Activated CD4-positive, alpha-beta T cell treated with anti-CD3 and anti-CD28 coated beads, Interleukin-2, amount 10 ng/mL, durations not matched to agents 24 days and 14 days (primary cell): ENCODE data around the gene PTPRR. TPM values are rescaled to one million over a fixed set of nuclear protein-coding genes. Genes with fewer than 3 reads are reported as not detected.

Experiments
- DNase-seq: peaks from one replicate; pipeline ENCODE4 v3.0.0; 2022
- H3K27ac Mint-ChIP-seq: one replicate; pipeline ENCODE4 v1.8.0; 2022; ENCODE audit warnings: mild to moderate bottlenecking, mixed read lengths
- H3K27me3 Mint-ChIP-seq: one replicate; pipeline ENCODE4 v1.8.0; 2022; ENCODE audit warnings: mixed read lengths
- H3K36me3 Mint-ChIP-seq: one replicate; pipeline ENCODE4 v1.8.0; 2022; ENCODE audit warnings: low read depth, mild to moderate bottlenecking, mixed read lengths
- H3K4me1 Mint-ChIP-seq: one replicate; pipeline ENCODE4 v1.8.0; 2021; ENCODE audit warnings: mixed read lengths
- H3K4me3 Mint-ChIP-seq: one replicate; pipeline ENCODE4 v1.8.0; 2022; ENCODE audit warnings: mild to moderate bottlenecking, moderate library complexity, mixed read lengths
- H3K9me3 Mint-ChIP-seq: one replicate; pipeline ENCODE4 v1.8.0; 2021; ENCODE audit warnings: mixed read lengths
- intact Hi-C: fragments of 100-400 bp; cut with micrococcal nuclease; formaldehyde crosslinking; loops from one replicate; pipeline ENCODE4 v1.15.1; 2023
- total RNA-seq: library from RNA; stranded (reverse); gene quantifications from 2 replicates; pipeline ENCODE4 v1.2.3, GENCODE V29; 2022

Gene PTPRR
- total RNA-seq, 1 donor from 2014 or later: not detected

DNA sequence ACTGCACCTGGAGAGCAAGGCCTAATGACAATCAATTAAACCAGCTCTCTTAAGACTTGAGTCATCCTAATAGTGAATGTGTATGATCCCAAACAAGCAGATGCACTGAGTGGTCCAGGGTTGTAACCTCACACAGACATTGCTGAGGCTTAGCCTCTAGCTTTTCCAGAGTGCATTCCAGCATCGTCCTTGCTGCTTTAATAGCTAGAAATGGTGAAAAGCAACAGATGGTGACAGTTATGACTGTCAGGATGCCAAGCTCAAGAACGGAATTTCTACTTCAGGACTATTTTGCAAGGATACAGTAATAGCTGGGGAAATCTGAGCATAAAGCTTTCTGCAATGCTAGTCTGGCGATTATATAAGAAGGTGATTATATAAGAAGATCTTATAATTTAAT lies 34.6 kb downstream of the PTPRR start:
- Mint-ChIP-seq H3K9me3 (no peaks in the 10 kb centered on the region), H3K4me1 (no peaks in the 10 kb centered on the region), H3K4me3 (no peak overlapping the region), H3K27me3 (no peaks in the 10 kb centered on the region), H3K36me3 (no peaks in the 10 kb centered on the region), H3K27ac (no peak overlapping the region)
- intact Hi-C loops: no loop called here
- no peak for DNase-seq

DNA sequence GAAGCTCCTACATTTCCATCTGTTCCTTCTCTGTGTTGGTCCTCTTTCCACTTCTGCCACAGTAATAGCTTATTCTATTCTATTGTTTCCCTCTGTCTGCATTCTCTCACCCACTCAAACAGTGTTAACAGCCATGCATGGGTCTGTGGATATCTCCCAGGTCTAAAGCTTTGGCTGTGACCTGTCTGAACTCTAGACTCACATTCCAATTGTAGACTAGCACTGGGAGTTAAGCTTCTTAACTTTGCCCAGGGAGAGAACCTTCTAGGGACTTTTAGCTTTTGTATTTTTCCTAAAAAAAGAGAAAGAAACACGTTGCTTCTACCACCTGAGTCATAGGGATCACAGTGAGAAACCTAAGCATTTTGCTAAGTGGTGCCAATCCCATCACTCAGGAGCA lies 36.7 kb downstream of the PTPRR start:
- no peak for DNase-seq

DNA sequence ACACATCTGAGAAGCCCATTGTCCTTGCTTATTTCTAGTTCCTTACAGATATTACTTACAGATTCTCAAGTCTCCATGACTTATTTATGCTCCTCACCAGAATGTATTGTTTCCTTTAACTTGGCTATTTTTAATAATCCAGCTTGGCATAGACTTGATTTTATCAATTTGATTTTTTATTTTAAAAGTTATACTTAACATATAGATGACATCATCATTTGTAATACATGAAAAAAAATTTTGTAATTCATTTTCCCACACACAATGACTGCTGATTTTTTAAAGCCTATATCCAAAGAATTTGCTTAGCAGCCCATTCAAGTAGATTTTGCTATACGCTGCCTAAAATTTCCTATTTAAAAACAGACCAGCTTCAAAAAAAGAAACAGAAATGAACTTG lies 39.8 kb downstream of the PTPRR start:
- intact Hi-C loops: no loop called here
- Mint-ChIP-seq H3K9me3 (no peaks in the 10 kb centered on the region), H3K27me3 (no peaks in the 10 kb centered on the region), H3K27ac (no peak overlapping the region), H3K36me3 (no peaks in the 10 kb centered on the region), H3K4me3 (no peak overlapping the region), H3K4me1 (no peaks in the 10 kb centered on the region)
- DNase-seq: no peak

More for the DNA sequence above, 36.7 kb downstream of the PTPRR start:
- H3K27me3 Mint-ChIP-seq: no peaks in the 10 kb centered on the region
- no peak overlapping the region for H3K27ac Mint-ChIP-seq
- intact Hi-C loops: no loop called here
- H3K4me3 Mint-ChIP-seq: no peak overlapping the region
- no peaks in the 10 kb centered on the region for H3K4me1 Mint-ChIP-seq
- H3K36me3 Mint-ChIP-seq: no peaks in the 10 kb centered on the region
- H3K9me3 Mint-ChIP-seq: no peaks in the 10 kb centered on the region

DNA sequence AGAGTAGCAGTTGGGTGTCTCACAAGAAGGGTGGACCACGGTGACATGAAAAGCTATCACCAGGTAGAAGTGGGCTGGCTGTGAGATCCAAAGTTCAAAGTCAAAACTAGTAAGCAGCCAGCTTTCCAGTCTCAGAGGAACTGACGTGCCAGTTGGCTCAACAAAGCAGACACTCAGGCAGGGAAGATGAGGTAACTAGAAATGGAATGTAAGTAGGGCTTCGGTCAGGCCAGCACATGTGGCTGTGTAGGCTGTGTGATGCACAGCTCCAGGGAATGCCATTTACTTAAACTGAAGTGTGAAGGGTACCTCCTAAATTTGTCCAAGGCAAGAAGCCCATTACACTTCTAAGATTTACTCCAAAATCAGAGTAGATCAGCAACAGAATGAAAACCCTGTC lies 43.6 kb downstream of the PTPRR start:
- no peak overlapping the region for H3K27ac Mint-ChIP-seq
- H3K4me1 Mint-ChIP-seq: no peaks in the 10 kb centered on the region
- H3K36me3 Mint-ChIP-seq: no peaks in the 10 kb centered on the region
- no peak overlapping the region for H3K4me3 Mint-ChIP-seq
- intact Hi-C loops: no loop called here
- no peaks in the 10 kb centered on the region for H3K9me3 Mint-ChIP-seq
- no peak for DNase-seq
- H3K27me3 Mint-ChIP-seq: no peaks in the 10 kb centered on the region

DNA sequence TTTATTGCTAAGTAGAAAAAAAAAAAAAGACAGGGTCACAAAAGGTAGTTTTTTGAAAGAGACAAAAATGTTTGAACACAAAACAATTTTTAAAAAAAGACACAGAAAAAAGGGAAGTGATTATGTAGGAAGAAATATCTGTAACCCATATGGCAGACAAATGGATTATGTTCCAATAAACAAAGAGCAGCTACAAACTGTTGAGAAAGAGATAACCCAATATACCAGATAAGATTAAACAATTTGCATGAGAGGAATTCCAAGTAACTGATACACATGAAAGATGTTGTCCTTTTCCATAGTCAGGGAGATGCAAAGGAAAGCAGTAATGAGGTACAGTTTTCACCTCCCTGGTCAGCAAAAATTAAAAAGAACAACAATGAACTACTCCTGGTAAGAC lies 44.9 kb downstream of the PTPRR start:
- Mint-ChIP-seq H3K36me3 (no peaks in the 10 kb centered on the region), H3K27me3 (no peaks in the 10 kb centered on the region)

DNA sequence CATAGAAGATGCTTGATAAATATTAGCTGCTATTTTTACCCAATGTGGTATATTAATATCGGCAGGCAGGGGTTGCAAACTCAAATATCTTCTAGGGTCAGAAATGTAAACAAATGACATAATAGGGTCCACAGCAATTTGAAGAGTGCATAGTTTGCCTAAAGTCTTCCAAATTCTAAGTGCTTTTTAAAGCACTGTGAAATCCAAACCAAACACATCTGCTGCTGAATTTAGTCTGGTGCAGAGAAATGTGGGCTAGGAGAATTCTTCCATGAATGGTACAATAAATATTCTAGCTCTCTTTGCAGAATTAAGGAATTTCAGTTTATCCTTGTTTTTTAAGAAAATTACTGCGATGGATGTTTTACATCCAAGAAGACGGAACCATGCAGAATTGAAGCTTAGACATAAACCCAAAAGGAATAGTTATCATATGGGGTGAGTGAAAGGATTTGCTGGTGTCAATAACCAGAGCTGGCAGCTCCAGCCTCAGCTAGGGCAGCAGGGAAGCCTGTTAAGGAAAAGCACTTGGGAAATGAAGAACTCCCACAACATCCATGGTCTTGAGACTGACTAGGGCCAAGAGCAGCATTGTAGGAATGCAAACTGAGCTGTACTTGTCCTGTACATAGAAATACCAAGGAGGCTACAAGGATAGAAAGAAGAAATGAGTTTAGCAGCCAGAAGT lies 65.5 kb downstream of the PTPRR start:
- DNase-seq: no peak
- no peak overlapping the region for H3K4me3 Mint-ChIP-seq
- no peaks in the 10 kb centered on the region for H3K27me3 Mint-ChIP-seq
- H3K27ac Mint-ChIP-seq: no peak overlapping the region
- H3K36me3 Mint-ChIP-seq: no peaks in the 10 kb centered on the region
- no peaks in the 10 kb centered on the region for H3K9me3 Mint-ChIP-seq
- H3K4me1 Mint-ChIP-seq: no peaks in the 10 kb centered on the region
- intact Hi-C loops: no loop called here

More for the DNA sequence above, 44.9 kb downstream of the PTPRR start:
- no peaks in the 10 kb centered on the region for H3K9me3 Mint-ChIP-seq
- H3K27ac Mint-ChIP-seq: no peak overlapping the region
- no peaks in the 10 kb centered on the region for H3K4me1 Mint-ChIP-seq
- no peak overlapping the region for H3K4me3 Mint-ChIP-seq
- DNase-seq: no peak
- intact Hi-C loops: no loop called here

DNA sequence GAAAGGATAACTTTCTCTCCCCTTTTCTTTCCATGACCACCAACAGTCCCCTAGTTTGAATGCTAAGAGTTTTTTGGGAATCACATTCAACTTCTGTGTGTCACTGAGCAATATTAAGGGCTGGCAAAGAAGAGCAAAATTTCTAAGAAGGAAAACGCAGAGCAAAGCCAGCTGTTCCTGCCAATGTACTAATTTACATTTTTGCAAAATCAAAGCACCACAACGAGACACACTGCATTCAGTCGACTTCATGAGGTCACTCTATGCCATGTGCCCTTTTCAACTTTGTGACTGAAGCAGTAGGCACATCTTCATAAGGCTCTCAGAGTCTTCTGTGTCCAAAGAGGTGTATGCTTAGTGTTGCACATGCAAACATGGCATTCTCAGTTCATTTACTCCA lies 66.4 kb downstream of the PTPRR start:
- Mint-ChIP-seq H3K4me3 (no peak overlapping the region), H3K27me3 (no peaks in the 10 kb centered on the region), H3K36me3 (no peaks in the 10 kb centered on the region), H3K27ac (no peak overlapping the region), H3K9me3 (no peaks in the 10 kb centered on the region), H3K4me1 (no peaks in the 10 kb centered on the region)
- DNase-seq: no peak
- intact Hi-C loops: no loop called here

DNA sequence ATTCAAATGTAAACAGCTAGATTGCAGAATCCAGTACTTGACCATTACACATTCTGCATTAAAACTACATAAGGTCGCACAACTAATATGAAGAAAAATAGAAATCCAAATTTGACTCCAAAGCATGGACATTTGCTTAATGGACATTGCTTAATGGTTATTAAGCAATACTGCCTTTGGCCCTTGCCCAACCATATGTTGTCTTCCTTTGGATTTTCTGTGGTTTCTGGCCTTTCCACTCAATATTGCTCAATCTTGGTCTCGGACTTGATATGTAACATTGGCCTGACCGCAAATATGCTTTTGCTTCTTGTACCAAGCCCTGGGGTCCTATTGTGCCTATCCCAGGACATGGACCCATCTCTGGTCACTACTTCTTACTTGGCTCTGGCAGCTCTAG lies 67.2 kb downstream of the PTPRR start:
- Mint-ChIP-seq H3K9me3 (no peaks in the 10 kb centered on the region), H3K36me3 (no peaks in the 10 kb centered on the region), H3K4me1 (no peaks in the 10 kb centered on the region), H3K27me3 (no peaks in the 10 kb centered on the region), H3K27ac (no peak overlapping the region), H3K4me3 (no peak overlapping the region)
- intact Hi-C loops: no loop called here
- DNase-seq: no peak

DNA sequence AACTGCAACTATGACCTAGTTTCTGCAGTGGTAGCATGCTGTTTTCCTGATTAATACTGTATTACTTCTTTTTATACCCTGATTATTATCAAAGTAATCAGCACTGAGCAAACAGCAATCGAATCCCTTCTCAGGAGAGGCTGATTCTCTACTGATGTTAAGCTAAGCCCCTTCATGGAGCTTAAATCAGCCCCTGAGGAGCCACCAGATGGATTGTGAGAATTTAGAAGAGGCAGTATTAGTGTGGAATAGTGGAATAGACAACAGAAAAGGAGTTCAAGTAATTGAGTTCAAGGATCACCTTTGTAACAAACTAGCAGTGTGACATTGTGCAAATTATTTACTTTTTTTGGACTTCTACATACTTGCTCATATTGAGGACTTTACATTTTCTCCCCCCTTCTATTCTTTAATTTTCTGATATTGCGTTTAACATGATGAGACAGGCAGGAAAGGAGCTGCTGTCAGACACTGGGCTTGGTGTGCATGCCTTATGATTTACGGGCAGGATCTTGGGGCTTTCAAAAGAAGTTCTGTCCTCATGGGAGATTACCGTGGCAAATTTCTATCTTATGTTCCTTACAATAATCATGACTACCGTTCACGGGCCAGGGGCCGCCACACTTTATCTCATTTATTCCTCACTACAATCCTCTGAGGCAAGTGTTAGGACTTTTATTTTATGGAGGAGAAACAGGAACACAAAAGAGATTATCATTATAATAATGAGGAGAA lies 68.0 kb downstream of the PTPRR start:
- H3K27me3 Mint-ChIP-seq: no peaks in the 10 kb centered on the region
- DNase-seq: no peak
- H3K4me1 Mint-ChIP-seq: no peaks in the 10 kb centered on the region
- H3K4me3 Mint-ChIP-seq: no peak overlapping the region
- no peak overlapping the region for H3K27ac Mint-ChIP-seq
- no peaks in the 10 kb centered on the region for H3K9me3 Mint-ChIP-seq
- intact Hi-C loops: no loop called here
- no peaks in the 10 kb centered on the region for H3K36me3 Mint-ChIP-seq

DNA sequence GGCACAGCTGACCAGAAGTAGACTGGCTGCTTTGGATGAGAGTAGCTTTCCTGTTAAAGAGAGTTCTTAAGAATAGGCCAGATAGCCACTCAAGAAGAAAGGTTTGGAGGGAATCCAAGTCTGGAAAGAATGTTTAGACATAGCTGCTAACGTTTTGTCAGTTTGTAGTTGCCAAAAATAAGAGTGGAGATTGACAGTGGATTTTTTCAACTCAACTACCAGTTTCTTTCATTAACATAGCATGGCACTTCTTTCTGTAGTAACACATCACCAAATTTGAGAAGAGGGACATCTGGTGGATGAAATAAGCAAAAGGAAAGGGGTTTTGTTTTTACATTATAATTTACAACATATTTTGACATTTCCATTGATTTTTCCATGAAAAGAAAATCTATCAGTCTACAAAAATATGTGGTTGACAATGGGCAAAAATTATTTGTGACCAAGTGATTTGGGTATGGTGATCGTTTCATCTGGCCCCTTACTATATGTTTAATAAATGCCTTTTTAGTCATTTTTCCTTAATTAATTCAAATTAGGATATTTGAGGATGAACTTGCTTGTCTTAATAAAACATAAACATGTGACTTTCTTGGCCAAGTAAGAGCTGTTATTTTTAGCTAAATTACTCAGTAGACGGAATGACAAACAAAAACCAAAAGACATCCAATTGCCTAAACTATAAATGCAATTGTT lies 71.1 kb downstream of the PTPRR start:
- H3K9me3 Mint-ChIP-seq: no peaks in the 10 kb centered on the region
- H3K4me3 Mint-ChIP-seq: no peak overlapping the region
- no peaks in the 10 kb centered on the region for H3K4me1 Mint-ChIP-seq
- intact Hi-C loops: no loop called here
- H3K27me3 Mint-ChIP-seq: no peaks in the 10 kb centered on the region
- H3K27ac Mint-ChIP-seq: no peak overlapping the region
- H3K36me3 Mint-ChIP-seq: no peaks in the 10 kb centered on the region
- DNase-seq: no peak

DNA sequence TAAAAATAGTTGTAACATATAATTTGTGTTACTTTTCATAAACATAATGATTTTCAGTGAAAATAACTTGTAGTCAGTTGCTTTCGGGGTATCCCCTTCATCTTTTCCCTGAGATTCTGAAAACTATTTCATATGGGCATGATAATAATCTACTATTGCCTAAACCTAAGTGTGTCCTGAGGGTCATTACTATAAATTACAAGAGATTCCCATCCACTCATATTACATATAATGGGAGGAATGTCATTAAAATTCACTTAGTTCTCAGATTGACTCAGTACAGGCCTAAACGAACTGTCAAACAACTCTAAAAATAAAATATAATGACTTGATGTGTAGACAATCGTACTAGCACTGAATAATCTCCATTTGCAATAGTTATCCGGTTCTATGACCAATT lies 72.7 kb downstream of the PTPRR start:
- DNase-seq: no peak
- intact Hi-C loops: no loop called here
- H3K9me3 Mint-ChIP-seq: no peaks in the 10 kb centered on the region
- no peaks in the 10 kb centered on the region for H3K27me3 Mint-ChIP-seq
- no peaks in the 10 kb centered on the region for H3K4me1 Mint-ChIP-seq
- no peaks in the 10 kb centered on the region for H3K36me3 Mint-ChIP-seq
- no peak overlapping the region for H3K4me3 Mint-ChIP-seq
- H3K27ac Mint-ChIP-seq: no peak overlapping the region

DNA sequence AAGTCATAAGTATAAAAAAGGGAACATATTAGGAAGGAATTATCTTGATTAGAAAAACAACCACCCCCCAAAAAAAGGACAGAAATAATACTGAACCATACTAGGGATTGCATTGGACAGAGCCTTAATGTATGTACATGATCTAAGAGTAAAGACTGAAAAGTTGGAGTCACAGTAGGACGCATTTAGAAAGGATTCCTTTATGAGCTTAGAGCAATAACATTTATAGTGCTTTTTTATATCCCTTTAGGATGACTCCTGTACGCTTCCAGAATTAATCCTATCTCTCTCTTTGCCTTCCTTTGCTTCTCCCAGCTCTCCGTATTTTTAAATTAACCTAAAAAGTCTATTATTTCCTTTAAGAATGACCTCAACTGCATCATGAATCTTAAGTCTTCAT lies 75.3 kb downstream of the PTPRR start:
- intact Hi-C loops: no loop called here
- H3K4me1 Mint-ChIP-seq: no peaks in the 10 kb centered on the region
- no peaks in the 10 kb centered on the region for H3K36me3 Mint-ChIP-seq
- no peak for DNase-seq
- no peak overlapping the region for H3K4me3 Mint-ChIP-seq
- no peaks in the 10 kb centered on the region for H3K9me3 Mint-ChIP-seq
- H3K27ac Mint-ChIP-seq: no peak overlapping the region
- no peaks in the 10 kb centered on the region for H3K27me3 Mint-ChIP-seq

DNA sequence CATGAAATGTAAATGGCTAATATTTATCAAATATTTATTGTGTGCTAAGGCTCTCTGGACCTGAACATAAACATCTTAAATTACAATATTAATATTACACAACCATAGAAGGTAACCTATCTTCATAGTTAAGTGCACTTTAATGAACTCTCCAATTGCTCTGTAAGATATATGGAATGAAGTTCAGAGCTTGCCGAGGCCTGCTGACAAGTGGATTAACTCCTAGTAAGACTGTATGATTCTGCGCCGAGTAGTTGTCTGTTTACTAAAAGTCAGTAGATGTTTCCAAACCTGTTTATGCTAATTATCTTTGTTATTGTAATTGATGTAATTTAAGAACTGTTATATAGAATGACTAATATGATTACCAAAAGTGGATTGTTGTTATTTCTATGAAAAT lies 77.2 kb downstream of the PTPRR start:
- no peak overlapping the region for H3K27ac Mint-ChIP-seq
- no peaks in the 10 kb centered on the region for H3K36me3 Mint-ChIP-seq
- H3K4me1 Mint-ChIP-seq: no peaks in the 10 kb centered on the region
- no peaks in the 10 kb centered on the region for H3K9me3 Mint-ChIP-seq
- H3K27me3 Mint-ChIP-seq: no peaks in the 10 kb centered on the region
- H3K4me3 Mint-ChIP-seq: no peak overlapping the region
- intact Hi-C loops: no loop called here
- DNase-seq: no peak

DNA sequence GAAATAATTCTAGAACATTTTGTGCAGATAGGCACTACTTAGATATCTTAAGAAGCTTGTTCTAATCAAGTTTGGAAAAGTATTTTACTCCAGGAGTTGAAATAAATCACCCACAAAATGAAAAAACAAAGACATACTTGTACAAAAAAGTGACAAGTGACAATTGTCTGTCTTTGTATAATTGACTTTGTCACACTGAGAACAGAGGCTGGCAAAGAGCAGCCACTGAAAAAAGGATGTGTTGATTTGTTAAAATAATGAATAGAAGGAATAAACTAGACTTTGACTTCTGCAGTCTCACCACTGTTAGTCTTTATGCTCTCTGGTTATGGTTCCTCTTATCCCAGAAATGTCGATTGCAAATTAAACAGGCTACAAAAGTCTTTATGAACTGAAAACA lies 77.6 kb downstream of the PTPRR start:
- Mint-ChIP-seq H3K27ac (no peak overlapping the region), H3K36me3 (no peaks in the 10 kb centered on the region), H3K27me3 (no peaks in the 10 kb centered on the region), H3K4me3 (no peak overlapping the region), H3K4me1 (no peaks in the 10 kb centered on the region), H3K9me3 (no peaks in the 10 kb centered on the region)
- intact Hi-C loops: no loop called here
- no peak for DNase-seq
